HG02678 (cell line): Measurements from ENCODE around the gene SRGAP2C.
"Not testable (repeated sequence)": the region's sequence is repeated elsewhere in the genome, so short reads cannot be mapped to it uniquely, and the experiment has no call there.

Experiments
- ATAC-seq: cut with Tn5 transposase; IDR thresholded peaks from one replicate; pipeline ENCODE4 v1.9.1; 2021; ENCODE audit warnings: mild to moderate bottlenecking, moderate library complexity; ENCODE audit not compliant: unreplicated experiment

The SRGAP2C gene

GRCh38 chr1:121321660-121322059, 136.9 kb downstream of the SRGAP2C start:
- not testable (repeated sequence) for ATAC-seq

- not testable (repeated sequence) for ATAC-seq
Observed at GRCh38 chr1:121324726-121325125, 140.0 kb downstream of the SRGAP2C start.

DNA sequence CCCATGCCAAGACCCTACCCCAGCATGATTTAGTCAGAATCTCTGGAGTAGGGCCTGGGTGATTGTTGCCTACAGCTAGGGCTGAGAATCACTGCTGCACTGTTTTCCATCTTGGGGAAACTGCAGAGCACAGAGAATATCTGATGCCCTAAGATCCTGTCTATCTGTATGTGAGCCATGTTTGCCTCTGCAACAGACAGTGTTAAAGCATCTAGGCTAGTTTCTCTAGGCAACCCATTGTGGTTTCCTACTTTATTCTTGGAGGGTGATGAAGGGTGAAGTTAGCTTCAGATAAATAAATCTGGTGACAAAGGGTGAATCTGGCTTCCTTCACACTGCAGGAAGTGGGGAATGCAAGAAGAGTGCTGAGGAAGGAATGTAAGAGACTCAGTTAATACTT, 147.4 kb downstream of the SRGAP2C start:
- not testable (repeated sequence) for ATAC-seq

GRCh38 chr1:121332599-121333562, 148.1 kb downstream of the SRGAP2C start:
- ATAC-seq, result not testable (repeated sequence)

- not testable (repeated sequence) for ATAC-seq
Observed at GRCh38 chr1:121337958-121338357, 153.2 kb downstream of the SRGAP2C start.

DNA sequence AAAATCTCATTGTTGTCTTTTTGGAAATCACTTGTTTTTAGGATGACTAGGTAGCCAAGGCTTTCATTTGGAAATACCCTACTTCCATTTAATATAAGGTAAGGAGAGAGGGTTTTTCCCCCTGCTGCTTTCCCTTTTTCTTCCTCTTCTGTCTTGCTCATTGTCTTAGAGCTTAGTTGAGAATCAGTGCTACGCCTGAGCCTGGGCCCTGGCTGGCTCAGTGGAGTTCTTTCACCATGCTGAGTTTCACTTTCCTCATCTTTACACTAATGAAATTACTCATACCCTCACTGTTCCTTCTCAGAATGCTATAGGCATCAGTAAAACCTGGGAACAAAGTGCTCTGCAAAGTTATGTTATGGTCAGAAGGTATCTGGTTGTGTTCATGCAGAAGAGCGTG, 154.8 kb downstream of the SRGAP2C start:
- not testable (repeated sequence) for ATAC-seq

- ATAC-seq, result not testable (repeated sequence)
Observed at GRCh38 chr1:121343311-121343906, 158.6 kb downstream of the SRGAP2C start.

DNA sequence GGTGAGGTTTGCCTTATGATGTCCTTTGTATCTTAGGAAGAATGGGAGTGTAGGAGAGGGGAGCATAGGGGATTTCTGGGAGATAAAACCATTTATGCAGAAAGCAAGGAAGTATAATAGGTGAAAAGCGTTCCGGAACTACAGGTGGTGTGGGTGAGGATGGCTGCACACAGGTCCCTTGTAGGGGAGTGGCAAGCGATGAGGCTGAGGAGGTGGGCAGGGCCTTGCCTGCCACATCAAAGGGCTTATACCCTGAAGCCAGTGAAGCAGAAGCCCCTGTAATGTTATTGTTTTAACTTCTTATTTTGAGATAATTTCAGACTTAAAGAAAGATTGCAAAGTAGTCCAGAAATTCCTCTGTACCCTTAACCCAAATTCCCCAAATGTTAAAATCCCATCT, 159.6 kb downstream of the SRGAP2C start:
- ATAC-seq, result not testable (repeated sequence)

- ATAC-seq, result not testable (repeated sequence)
Observed at GRCh38 chr1:121346654-121347053, 161.9 kb downstream of the SRGAP2C start.

- not testable (repeated sequence) for ATAC-seq
Observed at GRCh38 chr1:121347476-121347875, 162.7 kb downstream of the SRGAP2C start.

GRCh38 chr1:121348115-121348514, 163.3 kb downstream of the SRGAP2C start:
- not testable (repeated sequence) for ATAC-seq

- ATAC-seq, result not testable (repeated sequence)
Observed at GRCh38 chr1:121349332-121349967, 164.7 kb downstream of the SRGAP2C start.

- not testable (repeated sequence) for ATAC-seq
Observed at GRCh38 chr1:121355711-121356420, 171.1 kb downstream of the SRGAP2C start.

DNA sequence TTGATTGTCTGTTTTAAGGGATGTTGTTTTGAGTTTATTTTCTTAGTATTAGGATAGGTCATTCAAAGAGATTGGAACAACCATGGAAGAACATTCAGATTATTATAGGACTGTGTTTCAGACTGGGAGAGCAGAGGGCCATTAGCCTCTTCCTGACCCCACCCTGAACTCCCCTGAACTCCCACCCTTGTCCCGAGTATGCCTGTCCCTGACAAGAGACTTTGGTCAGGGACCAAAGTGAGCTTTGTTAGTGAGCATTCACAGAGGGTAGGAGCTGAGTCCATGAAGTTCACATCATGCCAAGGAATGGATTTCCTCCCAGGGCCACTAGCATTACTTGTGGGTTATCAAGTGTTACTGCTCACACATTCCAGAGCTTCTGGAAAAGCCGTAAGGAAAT, 172.0 kb downstream of the SRGAP2C start:
- ATAC-seq, result not testable (repeated sequence)

DNA sequence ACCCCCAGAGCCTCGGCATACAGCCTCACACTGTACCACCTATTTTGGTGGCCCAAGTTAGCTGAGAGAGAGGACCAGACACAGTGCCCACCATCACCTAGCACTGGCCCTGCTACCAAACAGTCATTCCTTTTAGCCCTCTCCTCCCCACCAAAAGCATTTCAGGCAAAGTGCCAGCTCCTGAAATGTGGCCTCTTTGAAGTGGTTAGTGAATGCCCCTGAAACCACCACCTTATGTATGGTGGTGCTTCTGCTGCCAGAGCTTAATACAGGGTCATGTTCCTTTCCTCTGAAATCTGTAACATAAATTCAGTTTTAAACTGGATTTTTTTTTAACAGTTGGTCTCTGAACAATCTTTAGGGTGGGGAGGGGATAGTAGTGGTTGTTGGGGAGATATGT, 175.8 kb downstream of the SRGAP2C start:
- ATAC-seq, result not testable (repeated sequence)

DNA sequence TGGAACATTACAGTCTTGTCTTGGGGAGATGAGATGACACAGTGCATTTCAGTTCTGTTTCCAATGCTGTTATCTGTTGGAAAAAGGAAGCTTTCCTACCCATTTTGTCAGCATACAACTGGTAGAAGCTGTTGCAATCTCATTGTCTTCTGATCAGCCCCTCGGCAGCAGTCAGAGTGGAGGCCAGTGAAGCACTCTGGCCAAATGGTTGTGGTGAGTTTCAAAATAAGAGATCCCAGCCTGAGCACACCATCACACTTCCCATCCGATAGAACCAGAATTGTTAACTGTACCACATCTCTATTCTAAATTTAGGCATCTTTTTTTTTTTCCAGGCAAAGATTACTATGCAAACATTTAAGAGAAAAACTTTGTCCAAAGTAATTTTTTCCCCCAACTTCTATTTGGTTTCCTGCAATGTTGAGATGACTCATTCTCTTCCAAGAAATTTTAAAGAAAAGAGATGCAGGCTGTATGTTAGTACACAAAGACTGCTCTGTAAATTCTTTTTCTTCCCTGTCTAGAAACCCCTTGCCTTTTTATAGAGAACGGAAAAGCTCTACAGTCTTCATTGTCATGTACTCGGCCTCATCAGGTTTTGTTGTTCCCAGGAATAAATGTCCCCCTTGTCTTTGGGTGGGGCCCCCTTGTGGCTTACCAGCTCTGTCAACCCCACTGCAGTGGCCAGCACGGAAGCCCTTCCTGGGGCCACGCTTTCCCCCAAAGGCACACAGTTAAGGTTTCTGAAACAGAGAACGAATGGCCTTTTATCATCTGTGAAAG, 176.9 kb downstream of the SRGAP2C start:
- ATAC-seq, result not testable (repeated sequence)

DNA sequence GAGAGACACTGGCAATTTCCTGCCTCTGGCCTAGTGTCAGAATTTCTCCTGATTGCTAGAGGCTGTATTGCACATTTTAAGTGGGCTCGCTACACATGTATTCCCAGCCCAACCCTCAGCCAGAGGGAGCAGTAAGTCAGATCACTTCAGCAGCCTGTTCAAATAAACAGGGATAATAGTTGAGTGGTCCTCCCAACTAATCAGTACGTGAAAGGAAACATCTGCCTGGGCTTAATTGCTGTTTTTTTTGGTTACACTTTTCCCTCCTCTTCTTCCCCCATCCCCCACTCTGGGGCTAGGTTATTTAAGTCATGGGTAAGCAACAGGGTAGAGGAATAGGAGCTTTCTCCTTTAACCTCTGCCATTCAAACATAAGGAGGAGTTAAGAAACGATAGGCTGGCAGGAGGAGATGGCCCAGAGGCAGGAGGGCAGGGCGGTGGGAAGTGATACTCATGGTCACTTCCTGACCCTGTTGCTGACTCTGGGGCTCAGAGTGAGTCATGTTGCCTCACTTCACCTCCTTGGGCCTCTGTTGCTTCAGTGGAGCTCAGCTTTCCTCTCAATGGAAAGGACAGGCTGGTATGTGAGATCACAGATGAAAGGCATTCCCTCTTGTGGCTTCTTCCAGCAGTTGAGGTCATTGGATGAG, 177.6 kb downstream of the SRGAP2C start:
- ATAC-seq, result not testable (repeated sequence)

GRCh38 chr1:121365316-121365715, 180.5 kb downstream of the SRGAP2C start:
- not testable (repeated sequence) for ATAC-seq

GRCh38 chr1:121365723-121366122, 180.9 kb downstream of the SRGAP2C start:
- not testable (repeated sequence) for ATAC-seq
